Hair follicle dermal papilla cell (primary cell): ENCODE data around the gene C11orf42. TPM values are rescaled to one million over a fixed set of nuclear protein-coding genes. Genes with fewer than 3 reads are reported as not detected.

Source experiments
- total RNA-seq: library from RNA; depleted of rRNA; stranded (reverse); fragments of >200 nt; gene quantifications from 2 replicates; pipeline ENCODE4 v1.2.3, GENCODE V29; 2012

Gene C11orf42, protein sequence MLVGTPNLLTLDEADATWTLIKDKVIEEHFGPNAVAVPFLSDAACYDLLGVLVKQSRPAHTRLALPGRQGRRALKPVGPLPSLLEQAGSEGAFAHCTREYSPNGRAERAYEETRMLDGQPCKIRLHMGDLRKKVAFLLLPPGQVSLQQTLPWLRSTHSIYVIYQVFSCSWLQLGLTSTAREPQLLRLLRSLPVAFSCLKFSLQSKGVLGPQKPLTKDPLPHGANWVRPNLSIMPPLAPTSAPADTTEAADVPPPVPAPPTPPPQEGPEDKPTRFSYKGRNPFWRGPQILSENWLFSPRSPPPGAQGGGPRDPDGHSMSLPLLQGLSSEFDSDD
- 0.16 TPM in 1 of 2 replicates, not detected in the other for total RNA-seq

DNA sequence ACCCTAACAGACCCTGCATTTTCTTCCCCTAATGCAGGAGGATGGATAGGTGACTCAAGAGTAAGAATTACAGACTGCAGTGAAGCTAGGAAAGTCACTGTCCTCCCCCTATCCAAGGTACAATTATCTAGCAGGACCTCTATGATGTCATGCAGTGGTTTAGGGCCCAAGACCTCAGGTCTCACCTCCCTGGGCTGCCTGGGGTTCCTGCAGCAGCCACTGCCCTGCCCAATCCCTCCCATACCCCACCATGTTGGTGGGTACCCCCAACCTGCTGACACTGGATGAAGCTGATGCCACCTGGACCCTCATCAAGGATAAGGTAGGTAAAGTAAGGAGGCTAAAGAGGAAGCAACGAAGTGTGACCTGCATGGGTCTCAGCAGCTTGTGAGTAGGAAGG lies at the start of gene C11orf42:
TSS of gene C11orf42 (plus strand) at position 192 of the 400 bp plus-strand sequence. CDS start at position 251, 59 bp downstream.

DNA sequence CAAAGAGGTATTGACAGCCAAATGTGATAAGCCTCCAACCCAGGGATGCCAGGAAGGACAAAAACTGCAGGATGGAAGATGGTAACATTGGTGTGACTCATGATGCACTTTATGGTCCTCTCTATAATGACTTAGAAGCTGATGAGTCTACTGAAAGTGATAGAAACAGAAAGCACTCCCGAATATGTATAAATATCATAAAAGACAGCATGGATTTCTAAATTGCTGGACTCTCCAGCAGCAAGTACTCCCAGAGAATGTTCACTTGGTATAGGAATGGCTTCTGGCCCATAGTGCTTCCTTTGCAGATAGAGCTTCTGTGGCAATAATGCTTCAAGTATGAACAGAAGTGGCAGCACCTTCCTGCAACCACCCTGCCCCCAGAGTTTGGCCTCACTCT lies 35.1 kb upstream of the C11orf42 start, which contains the start of gene OR52B2:
TSS of gene OR52B2 (minus strand) at position 101 of the 400 bp plus-strand sequence. CDS start at position 101, 0 bp downstream.

DNA sequence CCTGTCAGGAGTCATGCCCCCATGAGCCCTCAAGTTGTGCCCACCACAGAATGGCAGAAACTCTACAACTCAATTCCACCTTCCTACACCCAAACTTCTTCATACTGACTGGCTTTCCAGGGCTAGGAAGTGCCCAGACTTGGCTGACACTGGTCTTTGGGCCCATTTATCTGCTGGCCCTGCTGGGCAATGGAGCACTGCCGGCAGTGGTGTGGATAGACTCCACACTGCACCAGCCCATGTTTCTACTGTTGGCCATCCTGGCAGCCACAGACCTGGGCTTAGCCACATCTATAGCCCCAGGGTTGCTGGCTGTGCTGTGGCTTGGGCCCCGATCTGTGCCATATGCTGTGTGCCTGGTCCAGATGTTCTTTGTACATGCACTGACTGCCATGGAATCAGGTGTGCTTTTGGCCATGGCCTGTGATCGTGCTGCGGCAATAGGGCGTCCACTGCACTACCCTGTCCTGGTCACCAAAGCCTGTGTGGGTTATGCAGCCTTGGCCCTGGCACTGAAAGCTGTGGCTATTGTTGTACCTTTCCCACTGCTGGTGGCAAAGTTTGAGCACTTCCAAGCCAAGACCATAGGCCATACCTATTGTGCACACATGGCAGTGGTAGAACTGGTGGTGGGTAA lies 6.1 kb upstream of the C11orf42 start, which contains the start of gene OR52W1:
TSS of gene OR52W1 (plus strand) at position 51 of the 637 bp plus-strand sequence. CDS start at position 51, 0 bp downstream.

DNA sequence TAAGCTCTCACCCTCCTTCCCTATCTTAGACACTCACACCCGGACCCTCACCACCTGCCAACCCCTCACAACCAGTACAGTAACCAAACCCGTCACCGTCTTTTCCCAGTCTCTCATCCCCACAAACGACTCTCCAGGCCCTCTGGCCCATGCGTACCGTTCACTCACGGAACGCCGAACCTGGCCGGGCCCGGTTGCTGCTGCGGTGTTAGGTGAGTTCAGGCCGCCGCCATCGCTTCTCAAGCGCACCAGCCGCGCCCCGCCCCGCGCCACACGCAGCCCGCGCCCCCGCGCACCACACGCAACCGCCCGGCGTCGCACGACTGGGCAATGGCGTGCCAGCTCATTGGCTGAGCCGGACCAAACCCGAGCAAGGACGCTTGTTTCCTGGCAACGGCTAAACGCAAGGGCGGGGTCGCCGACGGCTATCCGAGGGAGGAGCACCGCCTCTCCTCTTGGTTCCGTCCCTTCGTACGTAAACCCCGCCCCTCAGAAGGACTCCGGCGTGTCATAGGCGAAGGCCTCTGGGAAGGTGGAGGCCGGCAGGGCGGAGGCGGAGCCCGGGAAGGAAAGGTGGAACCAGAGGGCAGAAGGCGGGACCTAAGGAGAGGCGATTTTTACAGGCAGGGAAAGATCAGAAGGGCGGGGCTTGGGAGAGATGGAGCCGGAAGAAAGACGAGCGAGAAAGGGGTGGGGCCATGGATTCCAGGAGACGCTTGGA lies 29.2 kb downstream of the C11orf42 start, which contains the start of gene FHIP1B:
TSS of gene FHIP1B (minus strand) at position 250 of the 721 bp plus-strand sequence. CDS start 10,120 bp downstream, outside the sequence.

DNA sequence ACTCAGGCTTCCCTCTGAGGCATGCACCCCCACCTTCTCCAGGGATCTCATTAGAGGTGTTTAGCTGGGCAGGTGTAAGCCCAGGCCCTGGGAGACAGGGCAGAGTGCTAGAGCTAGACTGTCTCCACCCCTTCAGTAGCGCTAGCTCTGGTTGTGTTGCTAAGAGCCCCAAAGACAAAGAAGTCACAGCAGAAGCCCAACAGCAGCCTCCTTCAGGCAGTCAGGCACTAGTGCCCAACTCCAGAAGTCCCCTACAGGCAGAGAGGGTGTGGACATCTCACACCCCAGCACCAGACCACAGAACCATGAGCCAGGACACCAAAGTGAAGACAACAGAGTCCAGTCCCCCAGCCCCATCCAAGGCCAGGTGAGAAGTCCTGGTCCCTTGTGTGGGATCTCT lies 33.5 kb downstream of the C11orf42 start, which contains the start of gene CNGA4:
TSS of gene CNGA4 (plus strand) at position 188 of the 400 bp plus-strand sequence. CDS start at position 306, 118 bp downstream.

Other genes starting within 250 kb of the C11orf42 start
- gene OR56A5, start 237.1 kb upstream of the C11orf42 start, total RNA-seq = not detected in 2 replicates
- not detected in 2 replicates for gene OR52L1, start 218.6 kb upstream of the C11orf42 start, total RNA-seq
- not detected in 2 replicates for gene OR56A4, start 198.6 kb upstream of the C11orf42 start, total RNA-seq
- not detected in 2 replicates for gene OR56A1, start 174.8 kb upstream of the C11orf42 start, total RNA-seq
- not detected in 2 replicates for gene OR56B4, start 97.9 kb upstream of the C11orf42 start, total RNA-seq
- not detected in 2 replicates for gene OR52B2, start 35.2 kb upstream of the C11orf42 start, total RNA-seq
- gene OR52W1, start 6.3 kb upstream of the C11orf42 start, total RNA-seq = not detected in 2 replicates
- gene FHIP1B, start 29.1 kb downstream of the C11orf42 start, total RNA-seq = 23.9 and 26.8 TPM in 2 replicates
- 0.16 TPM in 1 of 2 replicates, not detected in the other for gene CNGA4, start 33.5 kb downstream of the C11orf42 start, total RNA-seq
- not detected in 2 replicates for gene CCKBR, start 54.3 kb downstream of the C11orf42 start, total RNA-seq
- gene CAVIN3, start 114.9 kb downstream of the C11orf42 start, total RNA-seq = 251 and 347 TPM in 2 replicates
- gene SMPD1, start 184.9 kb downstream of the C11orf42 start, total RNA-seq = 34.7 and 42.5 TPM in 2 replicates
- 75.6 and 82.3 TPM in 2 replicates for gene APBB1, start 213.5 kb downstream of the C11orf42 start, total RNA-seq
- 1.2 and 2.1 TPM in 2 replicates for gene HPX, start 235.4 kb downstream of the C11orf42 start, total RNA-seq